Measurements from ENCODE around the gene MT2A. TPM values are rescaled to one million over a fixed set of nuclear protein-coding genes. Genes with fewer than 3 reads are reported as not detected.
A peak's percentile ranks its signal among the peaks of the same experiment; 100 is the strongest.

Gene MT2A
- total RNA-seq, 1 experiment from 2014 or later = 122 TPM

GRCh38 chr16:56600398-56600999, 7.9 kb upstream of the MT2A start:
- DNase-seq (ENCODE audit: low spot score) = peak; percentile 52

- no peak for DNase-seq (ENCODE audit: low spot score)
These were observed 7.1 kb upstream of the MT2A start for GRCh38 chr16:56601325-56601724.

- peak; percentile 57 for DNase-seq (ENCODE audit: low spot score)
These were observed 4.8 kb upstream of the MT2A start for GRCh38 chr16:56603589-56603988.

- DNase-seq (ENCODE audit: low spot score) = no peak
These were observed 3.4 kb upstream of the MT2A start for GRCh38 chr16:56604966-56605365.

- DNase-seq (ENCODE audit: low spot score) = no peak
These were observed 2.9 kb upstream of the MT2A start for GRCh38 chr16:56605475-56605874.

- peak; percentile 69 for DNase-seq (ENCODE audit: low spot score)
These were observed 2.3 kb upstream of the MT2A start for GRCh38 chr16:56606071-56606475.

DNA sequence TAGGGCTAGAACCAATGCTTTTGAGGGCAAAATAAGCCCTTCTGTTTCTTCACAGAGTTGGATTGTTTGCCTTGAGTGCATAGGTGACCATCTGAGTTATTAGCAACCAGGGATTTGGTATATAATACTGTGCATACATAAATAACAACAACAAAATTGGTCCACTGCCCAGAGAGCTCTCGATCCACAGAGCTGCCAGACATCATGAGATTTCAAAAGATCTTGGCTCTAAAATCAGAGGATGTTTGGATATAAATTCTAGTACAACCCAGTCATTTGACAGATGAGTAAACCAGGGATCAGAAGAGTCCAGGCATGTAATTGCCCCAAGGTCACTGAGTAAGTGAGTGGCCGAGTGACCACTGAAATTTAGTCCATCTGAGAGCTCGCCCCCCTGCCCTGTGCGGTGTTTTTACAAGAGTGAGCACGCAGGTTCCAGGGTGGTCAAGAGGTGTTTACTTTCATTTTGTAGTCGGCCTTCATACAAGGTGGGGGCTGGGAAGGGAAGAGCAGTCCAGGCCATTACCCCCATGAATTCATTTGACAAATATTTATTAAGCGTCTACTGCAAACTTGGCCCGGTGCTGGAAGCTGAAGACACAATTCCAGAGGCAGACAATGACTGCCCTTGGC, 1.8 kb upstream of the MT2A start:
- DNase-seq (ENCODE audit: low spot score) = peak; percentile 65

DNA sequence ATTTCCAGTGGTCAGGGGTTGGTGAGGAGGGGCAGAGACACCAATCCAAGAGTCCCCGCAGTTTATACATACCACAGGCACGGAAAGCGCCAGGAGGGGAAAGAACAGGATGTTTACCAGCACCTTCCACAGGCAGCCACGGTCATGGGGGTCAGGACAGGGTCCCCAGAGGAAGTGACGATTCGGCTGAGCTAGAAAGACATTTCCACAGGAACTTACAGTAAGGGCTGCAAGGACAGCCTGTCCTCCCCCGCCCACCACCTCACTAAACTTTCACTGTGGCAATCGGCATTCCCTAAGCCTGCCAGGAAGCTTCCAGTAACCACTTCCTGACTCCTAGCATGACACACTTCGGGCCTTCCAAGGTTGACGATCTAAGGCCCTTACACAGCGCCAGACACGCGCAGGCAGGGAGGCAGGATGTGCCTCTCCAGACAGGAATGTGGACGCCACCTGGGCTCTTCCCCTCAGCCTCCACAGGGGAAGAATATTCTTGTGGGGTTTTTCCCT, 1.2 kb upstream of the MT2A start:
- DNase-seq (ENCODE audit: low spot score) = peak; percentile 99

DNA sequence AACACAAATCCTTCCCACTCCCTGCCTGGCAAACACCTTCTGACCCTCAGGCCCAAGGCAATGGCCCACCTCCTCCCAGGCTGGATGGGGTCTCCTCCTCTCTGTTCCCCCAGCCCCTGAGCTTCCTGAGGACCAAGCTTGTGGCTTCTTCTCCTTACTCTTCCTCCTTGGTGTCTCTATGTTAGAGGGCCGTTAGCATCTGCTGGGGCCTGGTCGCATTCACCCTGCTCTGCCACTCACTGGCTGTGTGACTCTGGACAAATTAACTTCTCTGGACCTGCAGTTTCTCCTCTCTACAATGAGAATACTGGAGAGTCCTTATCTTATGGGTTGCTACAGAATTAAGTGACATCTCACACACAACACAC, 725 bp upstream of the MT2A start:
- DNase-seq (ENCODE audit: low spot score) = no peak

- no peak for DNase-seq (ENCODE audit: low spot score)
These were observed 585 bp downstream of the MT2A start for GRCh38 chr16:56608876-56609462.

- peak; percentile 91 for DNase-seq (ENCODE audit: low spot score)
These were observed 1.1 kb downstream of the MT2A start for GRCh38 chr16:56609463-56609921.

DNA sequence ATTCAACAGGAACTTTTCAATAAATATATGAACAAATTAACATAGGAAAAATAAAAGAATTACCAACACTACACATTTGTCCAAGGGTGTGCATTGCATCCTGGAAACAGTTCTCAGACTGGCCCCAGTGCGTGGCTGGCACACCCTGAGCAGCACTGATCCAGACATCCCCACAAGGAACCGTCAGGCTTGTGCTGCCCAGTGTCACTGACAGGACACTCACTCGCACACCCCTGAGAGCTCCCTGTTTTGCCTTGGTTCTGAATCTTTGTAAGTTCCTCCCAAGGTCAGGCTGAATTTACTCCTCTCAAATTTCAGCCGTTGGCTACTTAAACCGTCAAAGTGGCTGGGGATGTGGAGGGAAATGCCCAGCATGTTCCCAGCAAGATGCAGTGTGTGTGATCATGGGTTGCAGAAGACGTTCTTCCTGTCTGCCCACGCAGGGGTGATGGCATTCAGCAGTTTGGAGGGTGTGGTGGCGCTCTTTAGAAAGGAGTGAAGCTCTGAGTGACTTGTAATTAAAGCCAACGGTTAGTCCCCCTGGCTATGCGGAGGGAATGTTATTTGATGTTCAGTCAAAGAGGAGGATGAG, 1.7 kb downstream of the MT2A start:
- peak; percentile 75 for DNase-seq (ENCODE audit: low spot score)

DNA sequence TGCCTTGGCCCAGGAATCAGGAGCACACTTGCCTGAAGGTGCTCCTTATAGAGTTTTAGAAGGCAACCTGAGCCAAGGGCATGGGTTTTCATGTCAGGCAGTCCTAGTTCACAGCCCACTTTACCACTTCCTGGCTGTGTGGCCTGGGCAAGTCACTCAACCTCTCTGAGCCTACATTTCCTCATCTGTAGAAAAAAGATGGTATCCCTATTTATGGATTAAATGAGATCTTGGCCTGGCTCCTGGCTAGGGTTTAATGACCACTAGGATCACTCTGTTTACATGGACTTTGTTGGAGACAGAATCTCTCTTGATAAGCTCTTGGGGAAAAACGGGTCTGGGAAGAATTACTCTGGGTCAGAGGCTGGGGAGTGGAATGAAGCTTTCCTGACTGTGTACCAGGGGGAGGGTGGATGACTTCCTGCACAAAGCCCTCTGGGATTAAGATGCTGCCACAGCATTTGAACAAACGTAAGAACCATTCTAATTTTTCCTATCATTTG, 2.3 kb downstream of the MT2A start:
- no peak for DNase-seq (ENCODE audit: low spot score)

GRCh38 chr16:56611281-56611833, 3.0 kb downstream of the MT2A start:
- peak; percentile 25 for DNase-seq (ENCODE audit: low spot score)

DNA sequence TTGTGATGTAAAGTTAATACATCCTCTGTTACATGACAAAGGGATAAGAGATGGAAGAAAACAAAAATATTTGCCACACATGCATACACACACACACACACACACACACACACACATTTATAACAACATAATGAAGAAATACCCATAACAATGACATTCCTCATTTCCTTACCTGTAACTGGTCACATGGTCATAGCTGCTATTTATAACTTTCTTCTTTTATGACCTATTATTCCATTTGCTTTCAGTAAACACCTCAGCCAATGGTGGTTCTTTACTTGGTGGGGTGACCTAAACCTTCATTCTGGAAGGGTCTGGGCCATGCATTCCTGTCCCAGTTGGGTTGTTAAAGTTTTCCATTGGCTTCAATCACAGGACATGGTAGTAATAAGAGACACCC, 5.3 kb downstream of the MT2A start:
- DNase-seq (ENCODE audit: low spot score) = no peak

DNA sequence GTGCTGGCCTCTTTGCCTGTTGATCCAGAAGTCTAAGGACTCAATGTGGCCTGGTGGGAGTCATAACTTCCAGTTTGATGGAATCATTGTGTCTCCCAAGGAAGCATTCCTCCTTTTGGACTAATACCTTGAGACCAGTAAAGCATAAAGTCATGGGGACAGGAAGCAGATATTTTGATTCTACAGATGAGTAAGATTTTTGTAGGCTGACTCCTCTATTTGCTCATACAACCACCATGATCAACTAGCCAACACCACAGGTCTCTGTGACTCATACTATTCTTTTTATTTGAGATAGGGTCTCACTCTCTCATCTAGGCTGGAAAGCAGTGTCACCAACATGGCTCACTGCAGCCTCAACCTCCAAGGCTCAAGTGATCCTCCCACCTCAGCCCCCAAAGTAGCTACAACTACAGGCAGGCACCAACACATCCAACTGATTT, 6.2 kb downstream of the MT2A start:
- no peak for DNase-seq (ENCODE audit: low spot score)

GRCh38 chr16:56615353-56615752, 7.0 kb downstream of the MT2A start:
- no peak for DNase-seq (ENCODE audit: low spot score)

DNA sequence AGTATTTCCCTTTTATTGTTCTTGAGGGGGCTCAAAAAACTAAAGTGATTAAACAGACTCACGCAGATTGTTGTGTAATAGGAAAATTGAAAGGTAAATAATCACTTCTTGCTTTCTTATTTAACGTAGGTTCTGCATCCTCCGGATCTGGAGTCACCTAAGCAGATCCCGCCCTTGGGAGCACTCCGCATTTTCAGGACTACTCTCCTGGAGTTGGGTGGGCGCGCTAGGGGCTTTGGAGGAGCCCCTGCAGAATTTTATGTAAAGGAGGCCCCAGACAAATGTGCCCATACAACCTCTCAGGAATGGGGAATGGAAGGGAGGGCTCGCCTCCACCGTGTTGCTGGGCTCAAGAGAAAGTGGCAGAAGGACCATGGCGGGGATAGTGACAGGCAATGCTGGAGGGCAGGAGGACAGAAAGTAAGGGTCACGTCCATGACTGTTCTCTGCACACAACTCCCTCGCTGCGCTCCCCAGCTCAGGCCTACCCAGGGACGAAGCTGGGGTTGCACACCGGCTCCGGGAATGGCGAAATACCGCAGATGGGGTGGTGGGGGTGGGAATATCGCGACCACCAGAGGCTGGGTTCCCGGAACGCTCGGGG, 8.3 kb downstream of the MT2A start:
- no peak for DNase-seq (ENCODE audit: low spot score)

DNA sequence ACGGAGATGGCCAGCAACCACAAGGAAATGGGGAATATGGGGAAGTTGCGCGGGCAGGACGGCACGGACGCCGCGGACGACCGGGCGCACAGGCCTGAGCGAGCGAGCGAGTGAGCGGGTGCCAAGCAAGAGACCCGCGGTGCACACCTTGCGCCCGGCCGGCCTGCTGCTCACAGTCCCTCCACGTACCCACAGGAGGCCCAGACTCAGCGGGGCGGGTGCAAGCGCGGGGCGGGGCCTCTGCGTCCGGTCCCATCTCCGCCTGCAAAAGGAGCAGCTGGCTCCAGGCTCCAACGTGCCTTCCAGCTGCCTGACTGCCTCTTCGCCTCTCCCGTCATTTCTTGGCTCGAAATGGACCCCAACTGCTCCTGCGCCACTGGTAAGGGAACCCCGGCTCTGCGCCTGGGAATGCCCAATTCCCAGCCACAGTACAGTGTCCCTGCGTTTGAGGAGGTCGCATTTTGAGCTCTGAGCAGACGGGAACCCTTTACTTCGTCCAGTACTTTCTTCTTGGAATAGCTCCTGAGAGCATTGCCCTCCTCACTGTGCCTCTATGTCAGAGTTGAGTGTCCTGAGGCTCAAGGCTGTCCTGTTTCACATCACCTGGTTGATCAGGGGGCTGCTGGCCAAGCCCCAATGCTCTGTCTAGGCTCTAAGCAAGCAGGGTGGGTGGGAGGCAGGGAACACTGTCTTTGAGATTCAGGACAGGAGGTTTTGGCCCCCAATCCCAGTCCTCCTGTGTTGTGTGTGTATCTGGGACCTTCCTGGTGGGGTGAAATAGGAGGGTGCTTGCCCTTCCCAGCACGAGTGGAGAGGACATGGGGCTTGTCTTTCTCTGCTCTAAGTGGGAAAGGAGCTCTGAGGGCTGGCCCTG, 9.1 kb downstream of the MT2A start:
- DNase-seq (ENCODE audit: low spot score) = no peak

- no peak for DNase-seq (ENCODE audit: low spot score)
These were observed 9.8 kb downstream of the MT2A start for GRCh38 chr16:56618138-56618537.

Data from H4 (cell line).